ENCODE results near the gene DYNC1I2.
"Not testable (repeated sequence)": the region's sequence is repeated elsewhere in the genome, so short reads cannot be mapped to it uniquely, and the experiment has no call there.

Gene DYNC1I2

DNA sequence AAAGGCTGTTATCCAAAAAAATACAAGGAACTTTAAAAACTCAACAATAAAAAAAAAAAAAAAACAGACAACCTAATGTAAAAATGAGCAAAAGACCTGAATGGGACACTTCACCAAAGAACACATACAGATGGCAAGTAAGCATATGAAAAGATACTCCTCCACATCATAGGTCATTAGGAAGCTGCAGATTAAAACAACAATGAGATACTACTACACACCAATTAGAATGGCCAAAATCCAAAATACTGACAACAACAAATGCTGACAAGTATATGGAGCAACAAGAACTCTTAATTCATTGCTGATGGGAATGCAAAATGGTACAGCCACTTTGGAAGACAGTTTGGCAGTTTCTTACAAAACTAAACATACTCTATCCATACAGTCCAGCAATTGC is 84.2 kb downstream of the DYNC1I2 start:
- no peaks in the 10 kb centered on the region for H3K27me3 ChIP-seq (replicated peaks; ENCODE audit: control insufficient read depth, insufficient read depth, low read length, poor library complexity, severe bottlenecking)
- no peak overlapping the region for H3K4me3 ChIP-seq (ENCODE audit: insufficient read depth, low read depth, low read length, poor library complexity, severe bottlenecking)
- H3K9me3 ChIP-seq (ENCODE audit: control insufficient read depth, low read length) = peaks cover 4% of the 10 kb centered on the region
- no peak for DNase-seq
- H3K4me1 ChIP-seq (ENCODE audit: control insufficient read depth, insufficient read depth, low read length, poor library complexity, severe bottlenecking) = no peaks in the 10 kb centered on the region
- no peaks in the 10 kb centered on the region for H3K36me3 ChIP-seq (ENCODE audit: control insufficient read depth, insufficient read depth, low read length)
- no peak overlapping the region for H3K27ac ChIP-seq (ENCODE audit: insufficient read depth, low read length, poor library complexity, severe bottlenecking)

DNA sequence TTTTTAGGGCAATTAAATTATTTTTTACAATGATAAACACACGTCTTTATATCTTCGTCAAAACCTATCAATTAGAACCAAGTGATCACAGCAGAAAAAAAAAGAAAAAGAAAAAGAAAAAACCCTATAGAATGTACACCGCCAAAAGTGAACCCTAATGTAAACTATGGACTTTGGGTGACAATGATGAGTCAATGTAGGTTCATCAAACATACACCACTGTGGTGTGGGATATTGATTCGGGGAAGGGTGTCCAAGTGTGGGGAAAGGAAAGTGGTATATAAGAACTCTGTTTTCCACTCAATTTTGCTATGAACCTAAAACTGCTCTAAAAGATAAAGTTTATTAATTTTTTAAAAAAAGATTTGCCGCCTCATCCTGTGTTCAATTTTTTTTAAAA is 85.1 kb downstream of the DYNC1I2 start:
- DNase-seq = no peak
- Histone ChIP-seq H3K9me3 (ENCODE audit: control insufficient read depth, low read length) (peaks cover 4% of the 10 kb centered on the region), H3K4me3 (ENCODE audit: insufficient read depth, low read depth, low read length, poor library complexity, severe bottlenecking) (no peak overlapping the region), H3K27ac (ENCODE audit: insufficient read depth, low read length, poor library complexity, severe bottlenecking) (no peak overlapping the region), H3K27me3 (replicated peaks; ENCODE audit: control insufficient read depth, insufficient read depth, low read length, poor library complexity, severe bottlenecking) (no peaks in the 10 kb centered on the region), H3K36me3 (ENCODE audit: control insufficient read depth, insufficient read depth, low read length) (no peaks in the 10 kb centered on the region), H3K4me1 (ENCODE audit: control insufficient read depth, insufficient read depth, low read length, poor library complexity, severe bottlenecking) (no peaks in the 10 kb centered on the region)

DNA sequence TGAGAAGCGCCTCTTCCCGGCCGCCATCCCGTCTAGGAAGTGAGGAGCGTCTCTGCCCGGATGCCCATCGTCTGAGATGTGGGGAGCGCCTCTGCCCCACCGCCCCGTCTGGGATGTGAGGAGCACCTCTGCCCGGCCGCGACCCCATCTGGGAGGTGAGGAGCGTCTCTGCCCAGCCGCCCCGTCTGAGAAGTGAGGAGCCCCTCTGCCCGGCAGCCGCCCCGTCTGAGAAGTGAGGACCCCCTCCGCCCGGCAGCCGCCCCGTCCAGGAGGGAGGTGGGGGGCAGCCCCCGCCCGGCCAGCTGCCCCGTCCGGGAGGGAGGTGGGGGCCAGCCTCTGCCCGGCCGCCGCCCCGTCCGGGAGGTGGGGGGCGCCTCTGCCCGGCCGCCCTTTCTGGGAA is 87.3 kb downstream of the DYNC1I2 start:
- H3K4me3 ChIP-seq (ENCODE audit: insufficient read depth, low read depth, low read length, poor library complexity, severe bottlenecking); DNase-seq; H3K9me3 ChIP-seq (ENCODE audit: control insufficient read depth, low read length); H3K36me3 ChIP-seq (ENCODE audit: control insufficient read depth, insufficient read depth, low read length); H3K27me3 ChIP-seq (replicated peaks; ENCODE audit: control insufficient read depth, insufficient read depth, low read length, poor library complexity, severe bottlenecking); H3K4me1 ChIP-seq (ENCODE audit: control insufficient read depth, insufficient read depth, low read length, poor library complexity, severe bottlenecking); H3K27ac ChIP-seq (ENCODE audit: insufficient read depth, low read length, poor library complexity, severe bottlenecking): not testable (repeated sequence)

DNA sequence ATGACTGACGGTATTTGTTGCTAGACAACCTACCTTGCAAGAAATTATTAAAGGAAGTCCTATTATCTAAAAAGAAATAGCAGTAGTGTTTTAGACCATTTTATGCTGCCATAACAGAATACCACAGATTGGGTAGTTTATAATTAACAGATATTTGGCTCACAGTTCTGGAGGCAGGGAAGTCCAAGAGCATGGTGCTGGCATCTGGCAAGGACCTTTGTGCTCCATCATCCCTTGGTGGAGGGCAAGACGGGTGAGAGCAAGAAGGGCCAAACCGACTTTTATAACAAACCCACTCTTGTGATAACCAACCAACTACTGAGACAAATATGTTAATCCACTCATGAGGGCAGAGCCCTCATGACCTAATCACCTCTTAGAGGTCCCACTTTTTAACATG is 91.2 kb downstream of the DYNC1I2 start:
- H3K27me3 ChIP-seq (replicated peaks; ENCODE audit: control insufficient read depth, insufficient read depth, low read length, poor library complexity, severe bottlenecking) = no peaks in the 10 kb centered on the region

DNA sequence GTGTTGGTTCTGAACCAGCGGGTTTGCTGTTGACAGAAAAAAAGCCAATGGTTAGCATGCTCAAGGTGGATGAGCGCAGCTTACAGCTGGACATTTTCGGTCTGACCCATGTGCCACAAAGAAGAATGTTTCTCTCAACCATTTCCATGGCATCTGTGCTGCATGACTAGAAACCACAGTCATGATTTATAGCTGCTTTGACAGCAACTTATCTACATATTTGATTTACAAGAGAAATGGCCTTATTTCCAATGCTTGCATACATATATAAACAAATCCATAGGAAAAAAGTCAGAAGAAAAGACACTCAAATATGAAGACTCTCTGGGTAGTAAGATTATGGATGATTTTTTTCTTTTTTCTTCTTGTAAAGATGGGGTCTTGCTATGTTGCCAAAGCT is 98.2 kb downstream of the DYNC1I2 start:
- Histone ChIP-seq H3K27me3 (replicated peaks; ENCODE audit: control insufficient read depth, insufficient read depth, low read length, poor library complexity, severe bottlenecking) (no peaks in the 10 kb centered on the region), H3K27ac (ENCODE audit: insufficient read depth, low read length, poor library complexity, severe bottlenecking) (no peak overlapping the region), H3K4me1 (ENCODE audit: control insufficient read depth, insufficient read depth, low read length, poor library complexity, severe bottlenecking) (no peaks in the 10 kb centered on the region), H3K36me3 (ENCODE audit: control insufficient read depth, insufficient read depth, low read length) (peaks cover 43% of the 10 kb centered on the region), H3K4me3 (ENCODE audit: insufficient read depth, low read depth, low read length, poor library complexity, severe bottlenecking) (no peak overlapping the region), H3K9me3 (ENCODE audit: control insufficient read depth, low read length) (no peaks in the 10 kb centered on the region)
- DNase-seq = no peak

More for the DNA sequence above, 91.2 kb downstream of the DYNC1I2 start:
- Histone ChIP-seq H3K27ac (ENCODE audit: insufficient read depth, low read length, poor library complexity, severe bottlenecking) (no peak overlapping the region), H3K36me3 (ENCODE audit: control insufficient read depth, insufficient read depth, low read length) (peaks cover 2% of the 10 kb centered on the region), H3K4me3 (ENCODE audit: insufficient read depth, low read depth, low read length, poor library complexity, severe bottlenecking) (no peak overlapping the region), H3K9me3 (ENCODE audit: control insufficient read depth, low read length) (no peaks in the 10 kb centered on the region), H3K4me1 (ENCODE audit: control insufficient read depth, insufficient read depth, low read length, poor library complexity, severe bottlenecking) (no peaks in the 10 kb centered on the region)
- DNase-seq = no peak

DNA sequence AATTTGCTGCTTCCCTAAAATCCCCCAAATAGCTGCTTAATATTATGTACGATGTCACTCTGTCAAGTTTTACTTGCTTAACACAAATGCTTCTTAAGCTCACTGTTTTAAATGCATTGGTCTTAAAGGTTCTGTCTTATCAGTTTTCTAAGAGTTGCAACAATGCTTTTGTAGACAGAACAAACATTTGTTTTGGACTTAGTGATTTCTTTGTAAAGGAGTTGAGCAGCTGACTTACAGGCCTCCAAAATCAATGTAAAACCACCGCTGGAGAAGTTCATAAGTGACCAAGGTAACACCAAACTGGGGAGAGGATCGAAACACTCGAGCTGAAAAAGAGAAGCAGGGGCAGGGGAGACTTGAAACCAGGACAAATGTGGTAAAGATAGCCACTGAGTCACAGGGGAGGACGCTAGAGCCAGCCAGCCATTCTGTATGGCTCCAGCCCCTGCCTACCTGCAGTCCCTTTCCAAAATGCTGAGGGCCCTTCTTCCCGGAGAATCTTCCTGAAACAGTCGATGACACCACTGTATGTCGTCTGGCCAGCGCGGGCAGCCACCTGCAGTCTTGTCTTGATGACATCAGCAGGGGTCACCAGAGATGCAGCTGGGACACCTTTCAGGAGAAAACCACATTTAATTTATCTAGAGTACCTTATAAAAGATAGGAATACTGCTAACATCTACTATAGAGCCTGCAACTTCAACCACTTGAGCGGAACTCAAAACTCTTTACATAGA is 100.2 kb downstream of the DYNC1I2 start:
- H3K4me3 ChIP-seq (ENCODE audit: insufficient read depth, low read depth, low read length, poor library complexity, severe bottlenecking) = no peak overlapping the region
- no peaks in the 10 kb centered on the region for H3K4me1 ChIP-seq (ENCODE audit: control insufficient read depth, insufficient read depth, low read length, poor library complexity, severe bottlenecking)
- no peaks in the 10 kb centered on the region for H3K27me3 ChIP-seq (replicated peaks; ENCODE audit: control insufficient read depth, insufficient read depth, low read length, poor library complexity, severe bottlenecking)
- no peak overlapping the region for H3K27ac ChIP-seq (ENCODE audit: insufficient read depth, low read length, poor library complexity, severe bottlenecking)
- DNase-seq = no peak
- H3K36me3 ChIP-seq (ENCODE audit: control insufficient read depth, insufficient read depth, low read length) = peaks cover 52% of the 10 kb centered on the region
- no peaks in the 10 kb centered on the region for H3K9me3 ChIP-seq (ENCODE audit: control insufficient read depth, low read length)

DNA sequence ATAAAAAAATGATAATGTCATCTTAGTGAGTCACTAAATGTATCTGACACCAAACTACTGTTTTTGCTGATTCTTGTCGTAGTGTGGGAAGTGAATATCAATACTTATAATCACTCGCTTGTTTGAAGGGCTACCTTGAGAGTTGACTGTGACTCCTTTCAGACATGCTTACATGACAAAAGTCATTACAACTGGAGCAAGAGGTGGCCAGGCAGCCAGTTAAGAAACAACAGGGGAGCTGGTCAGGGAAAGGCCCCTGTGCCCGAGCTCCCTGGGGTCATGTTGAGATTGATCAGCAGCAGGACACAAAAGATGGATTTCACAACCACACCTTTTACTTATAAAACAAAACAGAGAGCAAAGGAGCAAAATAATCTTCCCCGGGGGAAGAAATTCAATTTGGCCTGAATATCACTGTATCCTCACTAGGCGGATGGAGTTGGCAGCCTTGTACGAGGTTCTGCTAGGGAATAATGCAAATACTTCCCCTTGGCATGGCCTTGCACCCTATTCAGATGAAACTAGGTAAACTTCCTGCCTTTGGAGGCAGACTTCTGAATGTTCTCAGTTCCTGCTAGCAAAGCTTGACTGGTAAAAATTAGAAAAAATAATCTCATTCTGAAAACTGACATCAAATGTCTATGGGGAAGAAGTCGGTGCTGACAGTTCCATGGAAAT is 101.2 kb downstream of the DYNC1I2 start:
- H3K36me3 ChIP-seq (ENCODE audit: control insufficient read depth, insufficient read depth, low read length) = peaks cover 50% of the 10 kb centered on the region
- H3K4me3 ChIP-seq (ENCODE audit: insufficient read depth, low read depth, low read length, poor library complexity, severe bottlenecking) = no peak overlapping the region

DNA sequence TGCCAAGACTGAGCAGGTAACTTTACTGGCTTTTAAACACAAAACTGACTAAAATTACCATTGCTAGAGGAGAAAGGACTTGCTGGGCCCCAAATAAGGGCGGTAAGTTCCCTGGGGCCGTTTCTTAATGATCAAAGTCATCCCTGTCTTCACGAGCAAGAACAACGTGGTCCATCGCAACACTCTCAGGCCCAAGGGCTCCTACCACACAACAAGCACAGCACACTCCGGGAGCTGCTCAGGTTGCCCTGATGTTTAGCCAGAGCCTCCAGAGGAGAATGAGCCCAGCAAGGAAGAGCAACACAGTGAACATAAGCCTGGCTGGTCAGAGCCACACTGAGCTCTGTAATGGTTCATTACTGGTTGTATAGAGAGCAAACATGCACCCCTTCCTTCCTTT is 102.7 kb downstream of the DYNC1I2 start:
- DNase-seq = no peak
- H3K4me3 ChIP-seq (ENCODE audit: insufficient read depth, low read depth, low read length, poor library complexity, severe bottlenecking) = no peak overlapping the region
- no peaks in the 10 kb centered on the region for H3K27me3 ChIP-seq (replicated peaks; ENCODE audit: control insufficient read depth, insufficient read depth, low read length, poor library complexity, severe bottlenecking)
- no peak overlapping the region for H3K27ac ChIP-seq (ENCODE audit: insufficient read depth, low read length, poor library complexity, severe bottlenecking)
- no peaks in the 10 kb centered on the region for H3K9me3 ChIP-seq (ENCODE audit: control insufficient read depth, low read length)
- H3K4me1 ChIP-seq (ENCODE audit: control insufficient read depth, insufficient read depth, low read length, poor library complexity, severe bottlenecking) = no peaks in the 10 kb centered on the region
- peaks cover 38% of the 10 kb centered on the region for H3K36me3 ChIP-seq (ENCODE audit: control insufficient read depth, insufficient read depth, low read length)

More for the DNA sequence above, 101.2 kb downstream of the DYNC1I2 start:
- Histone ChIP-seq H3K27me3 (replicated peaks; ENCODE audit: control insufficient read depth, insufficient read depth, low read length, poor library complexity, severe bottlenecking) (no peaks in the 10 kb centered on the region), H3K9me3 (ENCODE audit: control insufficient read depth, low read length) (no peaks in the 10 kb centered on the region), H3K4me1 (ENCODE audit: control insufficient read depth, insufficient read depth, low read length, poor library complexity, severe bottlenecking) (no peaks in the 10 kb centered on the region), H3K27ac (ENCODE audit: insufficient read depth, low read length, poor library complexity, severe bottlenecking) (no peak overlapping the region)
- DNase-seq = no peak

DNA sequence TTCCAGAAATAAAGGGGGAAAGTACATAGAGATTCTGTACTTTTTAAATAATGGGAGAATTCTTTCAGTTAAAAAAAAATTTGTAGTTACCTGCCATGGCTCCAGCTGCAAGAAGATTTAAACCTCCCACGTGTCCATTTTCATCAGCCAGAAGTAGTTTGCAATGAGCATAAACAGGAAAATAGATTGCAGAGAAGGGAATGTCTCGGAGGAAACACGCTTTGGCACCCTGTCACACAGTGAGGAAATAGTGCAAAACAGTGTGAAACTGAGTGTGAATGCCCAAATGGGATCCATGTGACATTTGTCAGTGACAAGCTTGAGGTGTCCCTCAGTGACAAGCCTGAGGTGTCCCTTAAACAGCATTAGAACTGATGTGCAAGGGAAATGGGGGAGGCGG is 104.1 kb downstream of the DYNC1I2 start:
- Histone ChIP-seq H3K4me3 (ENCODE audit: insufficient read depth, low read depth, low read length, poor library complexity, severe bottlenecking) (no peak overlapping the region), H3K27me3 (replicated peaks; ENCODE audit: control insufficient read depth, insufficient read depth, low read length, poor library complexity, severe bottlenecking) (no peaks in the 10 kb centered on the region), H3K36me3 (ENCODE audit: control insufficient read depth, insufficient read depth, low read length) (peaks cover 28% of the 10 kb centered on the region), H3K27ac (ENCODE audit: insufficient read depth, low read length, poor library complexity, severe bottlenecking) (no peak overlapping the region), H3K9me3 (ENCODE audit: control insufficient read depth, low read length) (no peaks in the 10 kb centered on the region), H3K4me1 (ENCODE audit: control insufficient read depth, insufficient read depth, low read length, poor library complexity, severe bottlenecking) (no peaks in the 10 kb centered on the region)
- DNase-seq = no peak

DNA sequence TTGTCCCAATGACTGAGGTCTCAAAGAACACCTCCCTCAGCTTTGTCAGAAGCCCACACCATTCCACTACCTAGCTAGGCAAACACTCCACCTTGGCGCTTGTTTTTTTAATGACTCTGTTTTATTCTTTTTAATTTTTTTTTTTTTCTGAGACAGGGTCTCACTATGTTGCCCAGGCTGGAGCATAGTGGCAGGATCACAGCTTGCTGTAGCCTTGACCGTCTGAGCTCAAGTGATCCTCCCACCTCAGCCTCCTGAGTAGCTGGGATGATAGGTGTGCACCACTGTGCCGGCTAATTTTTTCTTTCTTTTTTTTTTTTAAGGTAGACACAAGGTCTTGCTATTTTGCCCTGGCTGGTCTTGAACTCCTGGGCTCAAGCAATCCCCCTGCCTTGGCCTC is 104.9 kb downstream of the DYNC1I2 start:
- no peak for DNase-seq

More for the DNA sequence above, 104.9 kb downstream of the DYNC1I2 start:
- no peaks in the 10 kb centered on the region for H3K27me3 ChIP-seq (replicated peaks; ENCODE audit: control insufficient read depth, insufficient read depth, low read length, poor library complexity, severe bottlenecking)
- H3K9me3 ChIP-seq (ENCODE audit: control insufficient read depth, low read length) = no peaks in the 10 kb centered on the region
- H3K36me3 ChIP-seq (ENCODE audit: control insufficient read depth, insufficient read depth, low read length) = peaks cover 20% of the 10 kb centered on the region
- H3K4me3 ChIP-seq (ENCODE audit: insufficient read depth, low read depth, low read length, poor library complexity, severe bottlenecking) = no peak overlapping the region
- no peaks in the 10 kb centered on the region for H3K4me1 ChIP-seq (ENCODE audit: control insufficient read depth, insufficient read depth, low read length, poor library complexity, severe bottlenecking)
- H3K27ac ChIP-seq (ENCODE audit: insufficient read depth, low read length, poor library complexity, severe bottlenecking) = no peak overlapping the region
